ENCODE results near the gene MKRN2OS.
"Not testable (repeated sequence)": the region's sequence is repeated elsewhere in the genome, so short reads cannot be mapped to it uniquely, and the experiment has no call there.

MKRN2OS gene

DNA sequence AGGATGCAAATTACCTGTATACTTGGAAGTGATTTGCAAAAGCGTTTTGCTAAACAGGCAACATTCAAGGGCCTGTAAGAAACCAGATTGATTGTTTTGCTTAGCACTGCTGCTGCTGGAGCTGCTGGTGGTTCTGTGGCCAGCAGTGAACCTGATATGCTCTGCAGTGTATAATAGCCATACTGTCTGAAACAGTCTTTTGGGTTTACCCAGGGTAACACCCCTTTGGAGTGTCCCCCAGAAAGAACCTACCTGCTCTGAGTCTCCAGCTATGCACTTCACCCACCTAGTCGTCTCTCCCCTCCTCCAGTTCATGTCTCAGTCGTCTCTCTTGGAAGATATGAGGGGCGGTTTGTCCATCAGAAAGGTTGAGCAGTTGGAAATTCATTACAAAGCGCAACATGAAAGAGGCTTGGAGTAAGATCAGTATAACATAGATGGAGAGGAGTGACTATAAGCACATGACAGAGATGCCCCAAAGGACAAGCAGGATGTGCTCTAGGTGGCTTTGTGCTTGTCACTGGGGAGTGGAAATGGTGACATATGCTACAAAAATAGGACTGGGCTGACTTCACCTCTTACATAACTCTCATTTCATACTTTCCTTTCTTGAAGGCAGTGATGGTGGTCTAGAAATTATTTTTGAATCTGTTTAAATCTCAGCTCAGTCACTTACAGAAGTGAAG is 15.3 kb upstream of the MKRN2OS start:
- FAIRE-seq = no peak

DNA sequence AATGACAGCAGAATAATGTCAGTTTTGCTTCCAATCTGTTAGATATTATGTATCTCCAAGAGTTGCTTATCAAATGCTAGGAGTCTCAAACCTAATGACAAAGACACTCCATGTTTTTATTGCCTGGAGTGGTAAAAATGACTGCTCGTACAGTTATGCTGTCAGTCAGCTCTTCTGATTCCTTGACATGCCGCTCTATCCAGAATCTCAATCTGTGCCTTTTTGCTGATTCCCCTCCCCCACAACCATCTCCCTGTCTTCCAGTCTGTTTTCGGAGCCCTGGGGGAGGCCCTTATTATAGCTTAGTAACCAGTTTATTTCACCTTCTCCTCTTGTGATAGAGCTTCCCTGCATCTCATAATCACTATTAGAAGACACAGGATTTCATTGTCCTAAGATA is 14.2 kb upstream of the MKRN2OS start:
- FAIRE-seq = no peak

DNA sequence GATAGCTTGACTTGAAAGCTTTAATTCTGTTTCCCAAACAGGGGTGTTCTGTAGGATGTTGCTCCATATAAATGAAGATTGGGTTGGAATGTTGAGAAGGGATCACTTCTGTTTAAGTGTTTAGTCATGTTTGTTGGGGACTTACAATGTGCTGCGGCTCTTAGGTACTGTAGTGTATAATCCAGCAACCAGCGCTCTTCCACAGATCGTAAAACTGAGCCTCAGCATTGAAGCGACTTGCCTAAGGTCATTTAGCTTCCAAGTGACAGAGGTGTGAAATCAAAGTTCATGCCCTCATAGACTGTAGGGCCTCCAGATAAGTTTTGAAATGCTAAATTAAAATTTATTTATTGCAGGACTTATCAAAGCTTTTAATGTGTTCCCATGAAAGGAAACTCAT is 13.4 kb upstream of the MKRN2OS start:
- FAIRE-seq = no peak

DNA sequence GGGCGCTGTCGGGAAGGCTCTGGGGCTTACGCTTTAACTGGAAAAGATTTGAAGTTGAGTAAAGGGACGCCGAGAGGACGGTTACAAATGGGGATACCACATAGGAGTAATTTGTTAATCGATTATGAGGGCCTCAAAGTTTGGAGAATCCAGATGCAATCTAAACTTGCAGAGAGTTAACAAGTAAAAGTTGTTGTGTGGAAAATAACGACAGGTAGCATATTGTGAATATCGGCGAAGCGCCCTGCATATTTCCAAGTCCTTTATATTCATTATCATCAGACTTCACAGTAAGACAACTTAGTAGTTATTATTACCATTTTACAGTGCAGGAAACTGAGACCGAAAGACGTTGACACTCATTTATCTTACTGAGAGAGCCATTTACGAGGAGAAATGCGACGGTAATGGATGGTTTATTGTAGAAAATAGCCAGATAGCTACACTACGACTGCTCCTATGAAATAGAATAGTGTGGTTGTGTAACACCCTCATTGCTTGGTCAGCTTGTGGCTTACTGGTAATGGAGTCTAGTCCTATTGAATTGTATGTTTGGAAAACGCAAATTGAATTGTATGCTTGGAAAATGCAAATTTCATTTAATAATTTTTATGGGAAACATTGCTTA is 12.3 kb upstream of the MKRN2OS start:
- no peak for FAIRE-seq

DNA sequence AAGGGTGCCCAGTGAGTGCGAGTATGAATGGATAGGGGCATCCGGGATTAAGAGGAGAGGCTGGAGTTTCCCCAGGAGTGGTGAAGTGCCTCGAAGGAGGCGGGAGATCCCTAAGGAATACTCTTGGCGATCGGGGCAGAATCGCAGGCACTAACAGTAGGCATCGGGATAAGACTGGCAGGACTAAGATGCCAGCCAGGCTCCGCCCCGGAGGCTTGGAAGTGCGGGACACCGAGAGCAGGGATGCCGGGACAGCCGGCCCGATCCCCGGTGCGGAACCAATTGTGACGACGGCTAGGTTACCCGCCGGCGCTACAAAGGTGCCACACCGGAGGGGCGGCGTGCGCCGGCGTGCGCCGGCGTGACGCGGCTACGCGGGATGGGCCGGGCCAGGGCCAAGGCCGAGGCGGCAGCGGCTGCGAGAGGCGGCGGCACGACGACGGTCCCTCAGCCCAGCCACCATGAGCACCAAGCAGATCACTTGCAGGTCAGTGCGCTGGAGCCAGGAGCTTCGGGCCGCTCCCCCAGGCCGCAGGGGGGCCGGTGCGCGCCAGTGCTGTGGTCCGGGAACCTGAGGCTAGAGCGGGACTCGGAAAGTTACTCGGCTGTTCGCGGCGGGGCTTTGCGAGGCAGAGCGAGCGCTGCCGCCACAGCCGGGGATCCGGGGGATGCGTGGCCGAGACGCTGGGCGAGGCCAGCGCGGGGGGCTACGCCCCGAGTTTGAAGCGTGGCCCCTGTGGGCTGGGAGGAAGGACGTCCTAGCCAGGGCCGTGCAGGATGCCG is 11.6 kb upstream of the MKRN2OS start, which contains the start of gene MKRN2:
TSS of gene MKRN2 (plus strand) at position 398 of the 783 bp plus-strand sequence. CDS start at position 462, 64 bp downstream.
- FAIRE-seq = no peak

DNA sequence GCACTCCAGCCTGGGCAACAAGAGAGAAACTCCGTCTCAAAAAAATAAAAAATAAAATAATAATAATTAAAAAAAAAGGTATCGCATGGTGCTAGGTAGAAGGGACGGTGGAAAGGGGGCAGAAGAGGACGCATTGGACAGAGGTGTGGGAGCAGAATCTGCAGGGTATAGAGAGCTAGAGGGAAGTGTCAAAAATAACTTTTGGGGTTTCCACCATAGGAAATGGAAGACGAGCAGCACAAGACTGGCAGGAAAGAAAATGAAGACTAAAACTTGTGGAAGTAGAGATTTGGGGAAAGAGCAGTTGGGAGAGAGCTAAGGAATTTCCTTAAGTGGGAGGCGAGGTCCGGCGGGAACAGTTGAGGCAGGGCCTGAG is 11.0 kb upstream of the MKRN2OS start:
- no peak for FAIRE-seq

DNA sequence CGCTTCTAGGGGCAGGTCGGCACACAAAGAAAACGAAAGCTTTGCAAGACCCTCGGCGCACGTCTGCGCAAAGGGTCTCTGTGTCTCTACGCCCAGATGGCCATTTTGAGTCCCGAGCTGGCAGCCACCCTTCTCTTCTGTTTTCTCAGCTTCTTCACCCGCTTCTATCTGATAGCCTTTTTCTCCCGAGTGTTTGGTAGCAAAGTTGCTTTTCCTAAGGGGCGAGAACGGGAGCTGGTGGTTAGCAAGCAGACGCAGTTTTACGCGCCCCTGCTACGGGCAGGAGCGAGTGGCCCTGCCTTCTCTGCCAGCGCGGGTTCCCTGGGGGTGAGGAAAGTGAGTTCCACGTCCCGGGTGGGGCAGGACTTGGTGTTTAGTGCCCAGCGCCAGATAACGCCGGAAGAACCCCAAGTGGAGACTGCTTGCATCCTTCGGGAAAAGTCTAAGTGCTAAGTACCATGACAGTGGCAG is 8.7 kb upstream of the MKRN2OS start:
- no peak for FAIRE-seq

DNA sequence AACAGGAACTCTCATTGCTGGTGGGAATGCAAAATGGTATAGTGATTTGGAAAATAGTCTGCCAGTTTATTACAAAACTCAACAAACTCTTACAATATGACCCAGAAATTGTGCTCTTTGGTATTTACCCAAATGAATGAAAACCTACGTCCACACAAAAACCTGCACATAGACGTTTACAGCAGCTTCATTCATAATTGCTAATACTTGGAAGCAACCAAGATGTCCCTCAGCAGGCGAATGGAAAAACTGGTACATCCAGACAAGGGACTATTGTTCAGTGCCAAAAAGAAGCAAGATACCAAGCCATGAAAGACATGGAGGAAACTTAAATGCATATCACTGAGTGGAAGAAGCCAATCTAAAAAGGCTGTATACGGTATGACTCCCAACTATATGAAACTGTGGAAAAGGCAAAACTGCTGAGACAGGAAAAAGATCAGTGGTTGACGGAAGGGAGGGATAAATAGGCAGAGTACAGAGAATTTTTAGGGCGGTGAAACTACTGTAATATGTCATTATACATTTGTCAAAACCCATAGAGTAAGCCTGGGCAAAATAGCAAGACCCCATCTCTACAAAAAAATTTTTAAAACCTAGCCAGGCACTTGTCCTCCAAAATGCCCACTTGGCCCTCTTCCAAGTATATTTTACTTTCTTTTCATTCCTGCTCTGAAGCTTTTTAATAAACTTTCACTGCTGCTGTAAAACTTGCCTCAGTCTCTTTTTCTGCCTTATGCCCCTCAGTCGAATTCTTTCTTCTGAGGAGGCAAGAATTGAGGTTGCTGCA is 4.9 kb upstream of the MKRN2OS start:
- FAIRE-seq = no peak

DNA sequence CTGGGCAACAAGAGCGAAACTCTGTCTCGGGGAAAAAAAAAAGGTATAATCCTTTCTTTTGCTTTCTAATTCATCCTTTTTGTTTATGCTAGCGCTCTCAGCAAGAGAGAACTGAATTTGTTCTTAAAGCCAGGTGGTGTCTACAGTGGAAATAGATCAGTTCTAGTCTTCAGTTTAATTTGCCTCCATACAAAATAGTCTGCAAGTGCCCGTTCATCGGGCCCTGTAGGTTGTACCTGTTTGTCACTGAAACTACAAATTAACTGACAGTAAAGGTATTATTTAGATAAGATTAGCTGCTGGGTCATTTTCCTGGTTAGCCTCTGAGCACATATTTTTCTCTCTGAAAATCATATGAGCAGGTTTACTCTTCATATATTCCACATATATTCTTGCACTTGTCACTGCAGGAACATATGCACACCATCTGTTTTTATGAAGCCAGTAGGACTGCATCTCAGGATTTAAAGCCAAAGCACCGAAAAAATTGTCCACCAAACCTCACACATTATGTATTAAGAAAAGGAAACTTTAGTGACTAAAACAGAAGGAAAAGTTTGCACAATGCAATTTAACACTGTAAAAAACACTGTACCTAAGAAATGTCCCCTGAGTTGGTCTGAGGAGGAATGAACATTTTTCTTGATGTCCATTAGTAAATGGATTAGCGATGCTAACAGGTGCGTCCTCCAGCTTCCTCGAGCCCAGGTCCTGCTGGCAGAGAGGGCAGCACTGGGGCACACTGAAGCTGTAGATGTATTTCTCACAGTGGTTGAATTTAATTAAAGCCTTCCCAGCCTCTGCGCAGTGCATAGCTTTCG is 437 bp downstream of the MKRN2OS start:
- no peak for FAIRE-seq

DNA sequence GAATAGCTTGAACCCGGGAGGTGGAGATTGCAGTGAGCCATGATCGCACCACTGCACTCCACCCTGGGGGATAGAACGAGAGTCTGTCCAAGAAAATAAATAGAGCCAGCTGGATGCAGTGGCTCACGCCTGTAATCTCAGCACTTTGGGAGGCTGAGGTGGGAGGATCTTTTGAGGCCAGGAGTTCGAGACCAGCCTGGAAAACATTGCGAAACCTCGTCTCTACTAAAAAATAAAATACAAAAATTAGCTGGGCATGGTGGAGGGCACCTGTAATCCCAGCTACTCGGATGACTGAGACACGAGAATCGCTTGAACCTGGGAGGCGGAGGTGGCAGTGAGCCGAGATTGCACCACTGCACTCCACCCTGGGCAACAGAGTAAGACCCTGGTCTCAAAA is 1.8 kb downstream of the MKRN2OS start:
- FAIRE-seq = not testable (repeated sequence)

DNA sequence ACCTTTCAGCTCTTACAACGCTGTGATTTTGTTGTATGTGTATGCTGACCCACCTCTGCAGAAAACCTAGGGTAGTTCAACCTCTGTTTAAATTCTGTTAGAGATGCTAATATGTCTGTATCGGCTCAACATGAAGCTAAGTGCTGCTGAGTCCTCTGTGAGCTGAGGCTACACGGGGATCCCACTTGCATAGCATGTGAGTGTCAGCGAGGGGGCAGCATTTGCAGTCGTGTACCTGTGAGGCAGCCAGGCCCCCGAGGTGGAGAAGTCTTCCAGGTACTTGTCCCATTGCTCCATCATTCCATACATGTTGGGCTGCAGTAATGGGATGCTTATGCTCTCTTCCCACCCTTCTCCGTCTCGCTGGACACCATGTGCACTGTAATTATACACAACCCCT is 3.7 kb downstream of the MKRN2OS start:
- FAIRE-seq = no peak

DNA sequence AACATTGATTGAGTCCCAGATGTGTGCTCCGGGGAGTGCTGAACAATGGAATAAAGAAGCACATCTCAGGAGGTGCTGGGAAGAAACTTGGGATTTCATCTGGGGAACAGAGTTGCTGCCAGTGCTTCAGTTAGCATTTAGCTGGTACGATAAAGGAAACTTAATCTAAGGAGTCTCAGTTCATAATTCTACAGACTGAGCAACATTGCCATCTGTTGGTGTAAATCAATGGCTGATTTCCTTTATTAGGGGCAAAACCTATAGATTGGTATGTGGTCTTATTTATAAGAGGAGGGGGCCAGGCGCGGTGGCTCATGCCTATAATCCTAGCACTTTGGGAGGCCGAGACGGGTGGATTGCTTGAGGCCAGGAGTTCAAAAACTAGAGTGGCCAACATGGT is 8.9 kb downstream of the MKRN2OS start:
- FAIRE-seq = no peak

DNA sequence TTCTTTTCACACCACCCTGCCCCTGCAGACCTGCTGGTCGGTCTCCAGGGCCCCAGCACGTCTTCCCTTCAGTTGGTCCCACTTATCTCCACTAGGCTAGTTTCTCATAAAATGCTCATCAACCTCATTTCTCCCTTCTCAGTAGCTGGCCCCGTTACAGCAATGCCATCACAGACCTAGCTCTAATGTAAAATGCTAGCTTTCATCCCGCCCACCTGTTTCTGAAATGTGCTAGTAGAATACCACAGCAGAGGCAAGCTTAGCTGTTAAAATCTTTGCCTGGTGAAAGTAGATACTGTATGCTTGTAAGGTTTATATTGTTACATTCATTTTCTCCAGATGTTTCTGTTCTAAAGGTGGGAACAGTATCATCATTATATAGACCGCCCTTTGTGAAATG is 13.1 kb downstream of the MKRN2OS start:
- no peak for FAIRE-seq

DNA sequence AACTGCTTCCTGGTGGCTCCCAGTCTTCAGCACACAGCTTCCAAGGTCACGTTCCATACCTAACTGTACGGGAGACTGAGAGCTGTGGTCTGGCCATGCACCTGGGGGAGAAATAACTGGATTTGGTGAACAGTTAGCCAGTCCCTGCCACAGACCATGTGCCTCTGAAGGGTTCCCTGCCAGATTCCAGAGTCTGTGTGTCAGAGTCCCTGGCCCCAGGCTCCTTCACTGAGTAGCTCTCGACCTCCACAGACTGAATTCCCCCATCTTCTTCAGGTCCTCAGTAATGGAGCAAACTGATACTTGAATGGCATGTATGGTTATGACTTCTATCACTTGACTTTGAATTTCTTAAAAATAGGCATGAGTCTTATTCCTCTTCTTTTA is 17.5 kb downstream of the MKRN2OS start:
- no peak for FAIRE-seq

DNA sequence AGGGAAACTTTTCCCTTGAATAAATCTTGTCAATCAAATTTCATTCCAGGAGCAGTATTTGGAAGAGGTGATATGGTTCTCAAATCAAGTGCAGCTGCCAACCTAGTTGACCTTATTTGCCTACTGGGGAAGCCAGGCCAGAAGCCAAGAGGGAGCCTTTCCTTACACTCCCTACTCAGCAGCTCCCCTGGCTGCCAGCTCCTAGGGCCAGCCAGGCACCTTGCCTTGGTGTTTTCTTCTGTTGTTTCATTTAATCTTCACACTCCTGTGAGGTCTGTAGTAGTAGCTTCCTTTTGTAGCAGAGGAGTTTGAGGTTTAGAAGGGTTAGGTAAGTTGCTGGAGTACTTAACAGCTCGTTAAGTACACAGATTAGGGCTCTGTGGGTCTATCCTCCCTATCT is 22.6 kb downstream of the MKRN2OS start:
- FAIRE-seq = no peak

DNA sequence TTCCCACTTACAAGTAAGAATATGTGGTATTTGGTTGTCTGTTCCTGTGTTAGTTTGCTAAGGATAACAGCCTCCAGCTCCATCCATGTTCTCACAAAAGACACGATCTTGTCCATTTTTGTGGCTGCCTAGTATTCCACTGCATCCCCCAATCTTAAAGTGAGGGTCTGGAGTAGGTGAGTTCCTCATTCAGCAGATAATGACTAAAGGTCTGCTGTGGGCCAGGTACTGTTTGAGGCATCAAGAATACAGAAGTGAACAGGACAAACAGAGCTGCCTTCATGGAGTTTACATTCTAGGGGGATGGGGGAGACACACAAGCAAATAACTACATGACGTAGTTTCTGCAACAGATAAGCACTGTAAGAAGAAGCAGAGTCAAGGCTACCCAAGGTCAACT is 24.3 kb downstream of the MKRN2OS start:
- no peak for FAIRE-seq

DNA sequence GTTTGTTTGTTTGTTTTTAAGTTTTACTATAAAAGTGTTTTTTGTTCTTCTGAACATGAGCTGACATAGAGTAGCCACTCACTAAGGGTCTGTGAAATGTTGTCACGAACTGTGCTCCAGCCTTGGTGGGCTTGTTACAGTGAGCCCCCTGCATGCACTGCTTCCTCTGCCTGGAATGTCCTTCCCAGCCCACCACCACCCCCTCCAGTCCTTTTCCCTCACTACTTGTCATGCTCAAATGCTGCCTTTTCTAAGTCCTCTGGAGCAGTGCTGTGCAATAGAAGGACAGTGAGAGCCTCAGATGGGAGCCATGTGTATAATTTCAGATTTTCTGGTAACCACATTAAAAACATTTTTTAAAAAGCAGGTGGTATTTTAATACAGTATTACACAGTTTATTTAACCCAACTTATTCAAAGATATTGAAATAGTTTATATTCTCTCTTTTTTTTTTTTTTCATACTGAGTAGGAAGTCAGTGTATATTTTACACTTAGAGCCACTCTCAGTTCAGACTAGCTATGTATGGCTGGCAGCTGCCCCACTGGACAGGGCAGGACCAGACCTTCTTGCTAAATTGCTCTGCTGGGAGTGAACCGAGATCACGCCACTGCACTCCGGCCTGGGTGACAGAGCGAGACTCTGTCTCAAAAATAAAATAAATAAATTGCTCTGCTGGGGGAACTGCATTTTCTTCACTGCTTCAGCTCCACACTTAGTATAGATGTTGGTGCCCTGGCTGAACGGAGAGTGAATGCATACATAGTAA is 26.9 kb downstream of the MKRN2OS start:
- FAIRE-seq = no peak

DNA sequence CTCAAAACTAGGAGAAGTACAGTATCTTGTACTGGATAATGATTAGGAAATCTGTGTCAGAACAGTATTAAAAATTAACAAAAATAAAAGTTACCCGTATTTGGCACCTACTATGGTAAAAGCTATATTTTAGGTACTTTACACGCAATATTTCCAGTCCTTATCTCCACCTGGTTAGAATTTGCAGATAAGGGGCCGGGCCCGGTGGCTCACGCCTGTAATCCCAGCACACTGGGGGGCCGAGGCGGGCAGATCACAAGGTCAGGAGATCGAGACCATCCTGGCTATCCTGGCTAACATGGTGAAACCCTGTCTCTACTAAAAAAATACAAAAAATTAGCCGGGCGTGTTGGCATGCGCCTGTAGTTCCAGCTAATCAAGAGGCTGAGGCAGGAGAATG is 28.4 kb downstream of the MKRN2OS start:
- FAIRE-seq = no peak

DNA sequence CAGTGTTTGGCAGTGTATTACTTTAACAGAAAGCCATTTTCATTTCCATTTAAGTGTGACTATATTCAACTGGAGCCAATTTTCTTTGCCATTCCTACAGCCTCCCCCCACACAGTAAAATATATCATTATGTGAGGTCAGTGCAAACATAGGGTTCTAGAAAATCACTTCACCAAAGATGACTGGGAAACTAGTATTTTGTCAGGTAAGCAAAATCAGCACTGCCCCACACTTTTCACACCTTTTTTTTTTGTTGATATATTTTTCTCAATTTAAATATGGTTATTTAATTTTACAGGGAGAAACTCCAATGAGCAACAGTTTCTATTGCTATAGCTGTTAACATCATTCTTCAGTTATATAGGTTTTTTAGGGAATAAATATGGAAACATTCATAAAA is 29.7 kb downstream of the MKRN2OS start:
- FAIRE-seq = no peak

DNA sequence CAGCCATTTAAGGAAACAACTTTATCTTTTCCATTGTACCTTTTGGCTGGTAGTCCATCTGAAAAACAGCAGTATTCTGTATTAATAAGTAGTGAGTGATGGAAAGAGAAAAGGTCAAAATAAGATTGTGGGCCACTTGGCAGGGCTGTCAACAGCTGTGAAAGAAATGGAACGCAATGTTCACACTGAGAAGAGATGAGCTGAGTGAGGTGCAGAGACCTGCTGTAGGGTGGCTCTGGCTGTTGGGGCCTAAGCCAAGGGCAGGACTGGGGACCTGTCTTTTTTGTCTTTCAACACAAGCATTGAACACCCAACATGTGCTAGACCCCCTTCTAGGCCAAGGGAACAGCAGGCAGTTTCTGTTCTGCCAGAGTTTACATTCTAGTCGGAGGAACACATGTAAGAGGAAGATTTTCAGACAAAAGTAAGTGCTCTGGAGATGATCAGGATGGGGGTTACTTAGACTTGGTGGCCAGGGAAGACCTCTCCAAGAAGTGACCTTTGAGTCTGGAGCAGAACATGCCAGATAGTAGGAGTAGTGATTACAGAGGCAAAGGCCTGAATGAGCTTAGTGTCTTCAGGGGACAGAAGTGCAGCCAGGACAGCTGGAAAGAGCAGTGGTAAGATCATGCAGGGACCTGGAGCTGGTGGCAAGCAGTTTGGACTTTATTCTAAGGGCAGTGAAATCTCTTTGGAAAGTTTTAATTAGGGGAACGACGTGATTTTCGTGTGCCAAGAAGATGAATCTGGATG is 31.4 kb downstream of the MKRN2OS start:
- FAIRE-seq = no peak
